NCI-H2107 (cell line): ENCODE data around the gene SSR1.
"Not testable (repeated sequence)": the region's sequence is repeated elsewhere in the genome, so short reads cannot be mapped to it uniquely, and the experiment has no call there.

ENCODE experiments used
- DNase-seq: peaks from one replicate; lab custom pipeline; 2025; lab: John Stamatoyannopoulos, UW

The SSR1 gene

GRCh38 chr6:7317538-7317937, 4.5 kb upstream of the SSR1 start:
- DNase-seq: no peak

GRCh38 chr6:7316658-7317533, 3.9 kb upstream of the SSR1 start:
- no peak for DNase-seq

GRCh38 chr6:7315948-7316365, 3.0 kb upstream of the SSR1 start:
- DNase-seq: no peak

- not testable (repeated sequence) for DNase-seq
These were observed 2.3 kb upstream of the SSR1 start for GRCh38 chr6:7315087-7315947.

GRCh38 chr6:7314414-7314813, 1.4 kb upstream of the SSR1 start:
- no peak for DNase-seq

- DNase-seq: no peak
These were observed 636 bp upstream of the SSR1 start for GRCh38 chr6:7313505-7314165.

GRCh38 chr6:7311917-7312615, 933 bp downstream of the SSR1 start:
- no peak for DNase-seq

- DNase-seq: no peak
These were observed 1.8 kb downstream of the SSR1 start for GRCh38 chr6:7311176-7311575.

- no peak for DNase-seq
These were observed 3.9 kb downstream of the SSR1 start for GRCh38 chr6:7309050-7309449.

GRCh38 chr6:7307533-7307932, 5.5 kb downstream of the SSR1 start:
- DNase-seq: no peak

GRCh38 chr6:7304821-7305220, 8.2 kb downstream of the SSR1 start:
- DNase-seq: no peak

- no peak for DNase-seq
These were observed 11.3 kb downstream of the SSR1 start for GRCh38 chr6:7301702-7302101.

GRCh38 chr6:7300926-7301325, 12.1 kb downstream of the SSR1 start:
- DNase-seq: no peak

GRCh38 chr6:7298113-7298512, 14.9 kb downstream of the SSR1 start:
- DNase-seq: no peak

- DNase-seq: no peak
These were observed 16.4 kb downstream of the SSR1 start for GRCh38 chr6:7296602-7297001.

- no peak for DNase-seq
These were observed 17.1 kb downstream of the SSR1 start for GRCh38 chr6:7295916-7296315.

GRCh38 chr6:7292596-7293255, 20.3 kb downstream of the SSR1 start:
- DNase-seq: no peak

- no peak for DNase-seq
These were observed 22.9 kb downstream of the SSR1 start for GRCh38 chr6:7290079-7290478.

- no peak for DNase-seq
These were observed 27.6 kb downstream of the SSR1 start for GRCh38 chr6:7285416-7285815.

GRCh38 chr6:7283676-7284075, 29.3 kb downstream of the SSR1 start:
- DNase-seq: no peak
